Liver (tissue), 9 donors: Measurements from ENCODE around the gene ADCY9. TPM values are rescaled to one million over a fixed set of nuclear protein-coding genes. Genes with fewer than 3 reads are reported as not detected.

ENCODE experiments used
- DNase-seq: peaks from one replicate; pipeline ENCODE4 v3.0.0-alpha.2; 2017; ENCODE audit warnings: low spot score
- H3K27ac ChIP-seq, 2 donors: one replicate each; pipeline ENCODE4 v1.7.0; 2013; ENCODE audit warnings: inconsistent platforms in 2 of 2, low read length in 2 of 2, control low read depth in 1 of 2, low read depth in 1 of 2, mild to moderate bottlenecking in 1 of 2
- H3K27me3 ChIP-seq, 4 donors: one replicate each; pipeline versions ENCODE4 v1.6.1 to v1.7.0; 2013; ENCODE audit warnings: low read length in 3 of 4, inconsistent platforms in 1 of 4, mild to moderate bottlenecking in 1 of 4, moderate library complexity in 1 of 4; ENCODE audit not compliant: control insufficient read depth in 4 of 4, insufficient read depth in 4 of 4
- H3K36me3 ChIP-seq, 4 donors: one replicate each; pipeline versions ENCODE4 v1.6.1 to v1.7.0; 2013; ENCODE audit warnings: low read length in 3 of 4, mild to moderate bottlenecking in 3 of 4, low read depth in 1 of 4, moderate library complexity in 1 of 4; ENCODE audit not compliant: control insufficient read depth in 4 of 4, insufficient read depth in 3 of 4
- H3K4me1 ChIP-seq, 4 donors: one replicate each; pipeline versions ENCODE4 v1.6.1 to v1.7.0; 2013; ENCODE audit warnings: low read length in 3 of 4, mild to moderate bottlenecking in 3 of 4, moderate library complexity in 1 of 4; ENCODE audit not compliant: control insufficient read depth in 4 of 4, insufficient read depth in 4 of 4
- H3K4me3 ChIP-seq, 3 donors: one replicate each; pipeline versions ENCODE4 v1.6.1 to v1.7.0; 2013; ENCODE audit warnings: low read length in 3 of 3, control low read depth in 1 of 3, low read depth in 1 of 3, mild to moderate bottlenecking in 1 of 3
- H3K9ac ChIP-seq, 2 donors: one replicate each; pipeline ENCODE4 v1.7.0; 2013; ENCODE audit warnings: low read length in 2 of 2, mild to moderate bottlenecking in 2 of 2, moderate library complexity in 2 of 2, control low read depth in 1 of 2, low read depth in 1 of 2
- H3K9me3 ChIP-seq, 4 donors: one replicate each; pipeline versions ENCODE4 v1.6.1 to v1.7.0; 2013; ENCODE audit warnings: low read length in 3 of 4; ENCODE audit not compliant: control insufficient read depth in 4 of 4
- ATF3 ChIP-seq: IDR thresholded peaks from 2 replicates; pipeline ENCODE4 v1.6.1; 2016; ENCODE audit warnings: antibody characterized with exemption
- CTCF ChIP-seq: fragments of 150-350 bp; IDR thresholded peaks from 2 replicates; pipeline ENCODE4 v1.5.1; 2017; ENCODE audit warnings: improper control_type of control experiment, low read depth, low read length; ENCODE audit not compliant: missing input control
- FOXA1 ChIP-seq: IDR thresholded peaks from 2 replicates; pipeline ENCODE4 v1.6.1; 2016; ENCODE audit warnings: antibody characterized with exemption
- FOXA2 ChIP-seq: IDR thresholded peaks from 2 replicates; pipeline ENCODE4 v1.6.1; 2016; ENCODE audit warnings: antibody characterized with exemption
- GABPA ChIP-seq, 2 donors: IDR thresholded peaks in 1 of 2; conservative IDR thresholded peaks in 1 of 2; 2 replicates each; pipeline ENCODE4 v1.6.1; 2016; ENCODE audit warnings: antibody characterized with exemption in 2 of 2, mild to moderate bottlenecking in 1 of 2, moderate library complexity in 1 of 2
- HNF4A ChIP-seq, 2 donors: conservative IDR thresholded peaks; 2 replicates each; pipeline ENCODE4 v1.6.1; 2016; ENCODE audit warnings: antibody characterized with exemption in 2 of 2, mild to moderate bottlenecking in 2 of 2
- JUND ChIP-seq, 2 donors: IDR thresholded peaks; 2 replicates each; pipeline ENCODE4 v1.6.1; 2016; ENCODE audit warnings: antibody characterized with exemption in 2 of 2
- NR2F2 ChIP-seq: IDR thresholded peaks from 2 replicates; pipeline ENCODE4 v1.6.1; 2016; ENCODE audit warnings: antibody characterized with exemption
- RAD21 ChIP-seq, 2 donors: IDR thresholded peaks; 2 replicates each; pipeline ENCODE4 v1.6.1; 2016; ENCODE audit warnings: antibody characterized with exemption in 2 of 2, mild to moderate bottlenecking in 2 of 2
- REST ChIP-seq: IDR thresholded peaks from 2 replicates; pipeline ENCODE4 v1.6.1; 2016; ENCODE audit warnings: antibody characterized with exemption, mild to moderate bottlenecking
- RXRA ChIP-seq, 2 donors: IDR thresholded peaks; 2 replicates each; pipeline ENCODE4 v1.6.1; 2017 to 2018; ENCODE audit warnings: antibody characterized with exemption in 2 of 2, mild to moderate bottlenecking in 1 of 2
- SP1 ChIP-seq: IDR thresholded peaks from 2 replicates; pipeline ENCODE4 v1.6.1; 2018; ENCODE audit warnings: antibody characterized with exemption, mild to moderate bottlenecking
- TAF1 ChIP-seq: conservative IDR thresholded peaks from 2 replicates; pipeline ENCODE4 v1.6.1; 2016; ENCODE audit warnings: antibody characterized with exemption, mild to moderate bottlenecking
- WGBS: extraction: QIAGEN DNeasy Blood & Tissue Kit; methylation state at CpG from one replicate; pipeline ENCODE4 v1.1.7; 2013; 5-methylcytosine and 5-hydroxymethylcytosine counted together
- polyA plus RNA-seq, 2 donors: library from polyadenylated mRNA; stranded (reverse) in 1 of 2; unstranded in 1 of 2; fragments of 200-250 nt in 1 of 2; fragments of >200 nt in 1 of 2; fragmentation: Nextera tagmentation in 1 of 2; extraction: Ambion mirVana in 1 of 2; gene quantifications; one replicate each; pipeline versions ENCODE4 v1.2.1 to v1.2.3, GENCODE V29; 2013 to 2015
- total RNA-seq, 2 donors: library from RNA; depleted of rRNA; stranded (reverse); fragments of >200 nt; gene quantifications; one replicate each; pipeline ENCODE4 v1.2.3, GENCODE V29; 2014
- TF ChIP-seq, protein P1 (sequence below): IDR thresholded peaks from 2 replicates; pipeline ENCODE4 v1.6.1; 2016; ENCODE audit warnings: antibody characterized with exemption
- TF ChIP-seq, protein P2 (sequence below): IDR thresholded peaks from 2 replicates; pipeline ENCODE4 v1.6.1; 2016; ENCODE audit warnings: antibody characterized with exemption
- donor health status: healthy.
- donor health status: healthy.
- donor health status: healthy.
- donor health status: healthy.
- donor health status: healthy.

Gene ADCY9
- total and polyA plus RNA-seq, 4 donors, result 3.6 to 25.1 (median 11.0) TPM

DNA sequence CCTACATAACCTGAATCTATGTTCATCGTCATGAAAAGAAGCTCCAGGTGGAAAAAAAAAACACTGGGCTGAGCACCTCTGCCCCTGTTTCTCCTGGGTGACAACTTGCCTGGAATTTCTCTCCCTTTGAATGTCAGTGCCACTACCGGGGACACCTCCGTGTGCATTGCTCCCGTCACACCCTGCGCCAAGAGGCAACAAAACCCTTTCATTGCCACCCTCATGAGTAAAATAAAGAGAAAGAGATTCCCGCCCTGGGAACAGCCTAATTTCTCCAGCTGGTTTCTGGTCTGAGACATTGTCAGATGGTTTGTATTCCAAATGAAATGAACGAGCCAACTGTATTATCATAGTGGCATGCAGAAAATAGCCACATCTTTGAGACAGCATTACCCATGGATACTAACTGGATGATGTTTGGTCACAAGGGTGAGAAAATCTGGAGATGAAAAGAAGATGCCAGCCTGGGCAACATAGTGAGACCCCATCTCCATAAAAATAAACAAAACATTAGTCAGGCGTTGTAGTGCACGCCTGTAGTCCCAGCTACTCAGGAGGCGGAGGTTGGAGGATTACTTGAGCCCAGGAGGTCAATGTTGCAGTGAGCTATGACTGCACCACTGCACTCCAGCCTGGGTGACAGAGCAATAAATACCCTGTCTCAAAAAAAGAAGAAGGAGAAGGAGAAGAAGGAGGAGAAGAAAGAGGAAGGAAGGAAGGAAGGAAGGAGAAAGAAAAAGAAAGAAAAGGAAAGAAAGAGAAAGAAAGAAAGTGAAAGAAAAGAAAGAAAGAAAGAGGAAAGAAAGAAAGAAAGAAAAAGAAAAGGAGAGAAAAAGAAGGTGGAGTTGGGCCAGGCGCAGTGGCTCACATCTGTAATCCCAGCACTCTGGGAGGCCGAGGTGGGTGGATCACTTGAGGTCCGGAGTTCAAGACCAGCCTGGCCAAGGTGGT, 42.2 kb upstream of the ADCY9 start:
- TF ChIP-seq, protein P1, sequence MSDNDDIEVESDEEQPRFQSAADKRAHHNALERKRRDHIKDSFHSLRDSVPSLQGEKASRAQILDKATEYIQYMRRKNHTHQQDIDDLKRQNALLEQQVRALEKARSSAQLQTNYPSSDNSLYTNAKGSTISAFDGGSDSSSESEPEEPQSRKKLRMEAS, result no peak
- TF ChIP-seq FOXA2, result no peak
- TF ChIP-seq ATF3, result no peak
- TF ChIP-seq RXRA (IDR thresholded peaks at IDR 0.05), result no peak
- TF ChIP-seq, protein P2, sequence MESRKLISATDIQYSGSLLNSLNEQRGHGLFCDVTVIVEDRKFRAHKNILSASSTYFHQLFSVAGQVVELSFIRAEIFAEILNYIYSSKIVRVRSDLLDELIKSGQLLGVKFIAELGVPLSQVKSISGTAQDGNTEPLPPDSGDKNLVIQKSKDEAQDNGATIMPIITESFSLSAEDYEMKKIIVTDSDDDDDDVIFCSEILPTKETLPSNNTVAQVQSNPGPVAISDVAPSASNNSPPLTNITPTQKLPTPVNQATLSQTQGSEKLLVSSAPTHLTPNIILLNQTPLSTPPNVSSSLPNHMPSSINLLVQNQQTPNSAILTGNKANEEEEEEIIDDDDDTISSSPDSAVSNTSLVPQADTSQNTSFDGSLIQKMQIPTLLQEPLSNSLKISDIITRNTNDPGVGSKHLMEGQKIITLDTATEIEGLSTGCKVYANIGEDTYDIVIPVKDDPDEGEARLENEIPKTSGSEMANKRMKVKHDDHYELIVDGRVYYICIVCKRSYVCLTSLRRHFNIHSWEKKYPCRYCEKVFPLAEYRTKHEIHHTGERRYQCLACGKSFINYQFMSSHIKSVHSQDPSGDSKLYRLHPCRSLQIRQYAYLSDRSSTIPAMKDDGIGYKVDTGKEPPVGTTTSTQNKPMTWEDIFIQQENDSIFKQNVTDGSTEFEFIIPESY, result no peak
- TF ChIP-seq FOXA1, result no peak
- TF ChIP-seq TAF1, result no peak
- TF ChIP-seq HNF4A (conservative IDR thresholded peaks at IDR 0.05), result no peak
- no peak for TF ChIP-seq SP1
- TF ChIP-seq GABPA (IDR thresholded peaks at IDR 0.05 in 1 of 2, conservative IDR thresholded peaks at IDR 0.05 in 1 of 2), result no peak
- TF ChIP-seq NR2F2, result no peak
- no peak for TF ChIP-seq REST
- TF ChIP-seq CTCF, result no peak
- no peak for TF ChIP-seq RAD21 (IDR thresholded peaks at IDR 0.05)
- TF ChIP-seq JUND (IDR thresholded peaks at IDR 0.05), result no peak
- WGBS, result 88% methylated on average over 13 of the region's 13 CpGs
- no peaks in the 10 kb centered on the region for H3K36me3 ChIP-seq
- no peak for DNase-seq
- H3K9ac ChIP-seq, result no peak overlapping the region
- no peak overlapping the region for H3K4me3 ChIP-seq
- H3K4me1 ChIP-seq, result no peaks in the 10 kb centered on the region
- H3K9me3 ChIP-seq, result no peaks in the 10 kb centered on the region
- H3K27ac ChIP-seq, result no peak overlapping the region
- no peaks in the 10 kb centered on the region for H3K27me3 ChIP-seq
